Measurements from ENCODE around the gene LINGO3.

LINGO3 gene

DNA sequence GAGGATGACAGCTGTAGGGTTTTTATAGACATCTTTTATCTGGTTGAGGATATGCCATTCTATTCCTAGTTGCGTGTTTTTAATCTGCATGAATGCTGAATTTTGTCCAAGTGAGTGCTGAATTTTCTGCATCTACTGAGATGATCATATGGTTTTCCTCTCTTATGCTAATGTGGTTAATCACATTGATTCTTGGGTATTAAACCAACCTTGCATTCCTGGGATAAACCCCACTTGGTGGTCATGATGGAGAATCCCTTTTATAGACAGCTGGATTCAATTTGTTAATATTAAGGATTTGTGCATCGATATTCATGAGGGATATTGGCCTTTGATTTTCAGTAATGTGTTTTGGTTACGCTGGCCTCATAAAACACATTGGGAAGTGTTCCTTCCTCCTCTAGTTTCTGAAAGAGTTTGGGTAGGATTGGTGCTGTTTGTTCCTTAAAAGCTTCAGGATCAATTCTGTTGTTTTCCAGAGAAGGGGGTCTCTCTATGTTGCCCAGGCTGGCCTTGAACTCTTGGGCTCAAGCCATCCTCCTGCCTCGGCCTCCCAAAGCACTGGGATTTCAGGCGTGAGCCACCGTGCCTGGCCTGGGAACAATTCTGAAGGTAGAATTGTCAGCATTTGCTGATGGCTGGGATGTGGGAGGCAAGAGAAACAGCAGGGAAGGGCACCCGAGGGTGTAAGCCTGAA is 7.3 kb upstream of the LINGO3 start:
- no peak overlapping the region for H3K4me3 ChIP-seq (replicated peaks; ENCODE audit: low read depth, low read length)
- TF ChIP-seq, protein P1, sequence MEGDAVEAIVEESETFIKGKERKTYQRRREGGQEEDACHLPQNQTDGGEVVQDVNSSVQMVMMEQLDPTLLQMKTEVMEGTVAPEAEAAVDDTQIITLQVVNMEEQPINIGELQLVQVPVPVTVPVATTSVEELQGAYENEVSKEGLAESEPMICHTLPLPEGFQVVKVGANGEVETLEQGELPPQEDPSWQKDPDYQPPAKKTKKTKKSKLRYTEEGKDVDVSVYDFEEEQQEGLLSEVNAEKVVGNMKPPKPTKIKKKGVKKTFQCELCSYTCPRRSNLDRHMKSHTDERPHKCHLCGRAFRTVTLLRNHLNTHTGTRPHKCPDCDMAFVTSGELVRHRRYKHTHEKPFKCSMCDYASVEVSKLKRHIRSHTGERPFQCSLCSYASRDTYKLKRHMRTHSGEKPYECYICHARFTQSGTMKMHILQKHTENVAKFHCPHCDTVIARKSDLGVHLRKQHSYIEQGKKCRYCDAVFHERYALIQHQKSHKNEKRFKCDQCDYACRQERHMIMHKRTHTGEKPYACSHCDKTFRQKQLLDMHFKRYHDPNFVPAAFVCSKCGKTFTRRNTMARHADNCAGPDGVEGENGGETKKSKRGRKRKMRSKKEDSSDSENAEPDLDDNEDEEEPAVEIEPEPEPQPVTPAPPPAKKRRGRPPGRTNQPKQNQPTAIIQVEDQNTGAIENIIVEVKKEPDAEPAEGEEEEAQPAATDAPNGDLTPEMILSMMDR (IDR thresholded peaks at IDR 0.05; ENCODE audit: low read depth, low read length, missing control alignments) = no peak
- DNase-seq (ENCODE audit: extremely low read depth, low read depth) = no peak

GRCh38 chr19:2312820-2313501 is 5.0 kb upstream of the LINGO3 start:
- TF ChIP-seq, protein P1 (IDR thresholded peaks at IDR 0.05; ENCODE audit: low read depth, low read length, missing control alignments) = no peak
- no peak overlapping the region for H3K4me3 ChIP-seq (replicated peaks; ENCODE audit: low read depth, low read length)
- DNase-seq (ENCODE audit: extremely low read depth, low read depth) = no peak

GRCh38 chr19:2311093-2311492 is 3.1 kb upstream of the LINGO3 start:
- no peak for DNase-seq (ENCODE audit: extremely low read depth, low read depth)
- no peak overlapping the region for H3K4me3 ChIP-seq (replicated peaks; ENCODE audit: low read depth, low read length)
- TF ChIP-seq, protein P1 (IDR thresholded peaks at IDR 0.05; ENCODE audit: low read depth, low read length, missing control alignments) = no peak

DNA sequence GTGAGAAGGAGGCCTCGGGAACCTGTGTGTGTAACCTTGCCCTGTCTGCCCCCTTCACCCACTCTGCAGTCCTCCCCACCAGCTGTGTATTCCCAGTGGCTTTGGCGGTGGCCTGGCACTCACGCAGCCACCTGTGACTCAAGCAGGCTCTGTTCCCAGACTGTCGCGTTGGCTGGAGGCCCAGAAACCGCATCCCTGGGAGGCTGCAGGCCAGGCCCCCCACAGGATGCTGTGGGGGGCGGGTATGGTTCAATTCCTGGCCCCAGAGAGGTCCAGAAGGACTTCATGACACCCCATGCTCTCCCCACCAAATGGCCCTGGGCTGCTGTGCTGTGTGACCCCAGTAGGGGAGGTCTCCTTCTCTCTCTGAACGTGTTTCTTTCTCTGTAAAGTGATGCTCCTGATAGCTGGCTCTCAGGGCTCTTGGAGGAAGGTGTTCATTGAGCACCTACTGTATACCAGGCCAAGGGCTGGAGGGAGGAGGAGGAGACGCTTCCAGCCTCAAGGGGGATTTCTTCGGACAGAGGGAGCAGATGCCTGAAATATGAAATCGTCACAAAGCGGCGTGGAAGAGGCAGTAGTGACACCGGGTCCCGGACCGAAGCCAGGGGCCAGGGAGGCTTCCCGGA is 1.9 kb upstream of the LINGO3 start:
- DNase-seq (ENCODE audit: extremely low read depth, low read depth) = no peak
- TF ChIP-seq, protein P1 (IDR thresholded peaks at IDR 0.05; ENCODE audit: low read depth, low read length, missing control alignments) = no peak
- H3K4me3 ChIP-seq (replicated peaks; ENCODE audit: low read depth, low read length) = no peak overlapping the region

DNA sequence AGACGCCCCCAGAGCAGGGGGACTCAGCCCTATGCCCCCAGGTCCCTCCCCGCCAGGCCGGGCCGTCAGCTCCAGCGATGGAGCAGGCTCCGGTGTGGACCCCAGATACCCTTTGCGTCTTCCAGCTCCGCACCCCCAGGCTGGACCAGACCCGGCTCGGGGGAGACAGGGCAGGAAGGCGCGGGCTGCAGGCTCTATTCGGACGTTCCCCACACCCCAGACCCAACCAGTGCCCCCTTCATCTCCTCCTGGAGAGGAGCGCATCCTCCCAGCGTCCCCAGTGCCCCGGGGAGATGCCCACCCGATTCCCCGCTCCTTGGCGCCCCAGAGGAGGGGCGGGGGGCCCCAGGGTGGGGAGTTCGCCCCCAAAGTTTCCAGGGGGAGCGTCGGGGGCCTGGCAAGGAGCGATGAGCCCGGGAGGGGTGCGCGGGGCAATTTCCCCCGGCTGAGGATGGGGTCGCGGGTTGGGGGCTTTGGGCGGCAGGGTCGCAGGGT is 389 bp downstream of the LINGO3 start:
- no peak overlapping the region for H3K4me3 ChIP-seq (replicated peaks; ENCODE audit: low read depth, low read length)
- DNase-seq (ENCODE audit: extremely low read depth, low read depth) = no peak

GRCh38 chr19:2306971-2307370 is 983 bp downstream of the LINGO3 start:
- DNase-seq (ENCODE audit: extremely low read depth, low read depth) = no peak
- TF ChIP-seq, protein P1 (IDR thresholded peaks at IDR 0.05; ENCODE audit: low read depth, low read length, missing control alignments) = no peak
- H3K4me3 ChIP-seq (replicated peaks; ENCODE audit: low read depth, low read length) = no peak overlapping the region

More for the DNA sequence above, 389 bp downstream of the LINGO3 start:
- TF ChIP-seq, protein P1 (IDR thresholded peaks at IDR 0.05; ENCODE audit: low read depth, low read length, missing control alignments) = no peak
